LNCaP clone FGC (cell line): ENCODE measurements around the gene TMEM151A.

Source experiments
- DNase-seq: peaks from one replicate; pipeline ENCODE4 v3.0.0-alpha.2; 2011; ENCODE audit warnings: low read depth
- H3K4me3 ChIP-seq: 2 replicates; pipeline ENCODE4 v1.5.1; 2011; ENCODE audit warnings: mild to moderate bottlenecking, low read depth, low read length, control low read depth
- CTCF ChIP-seq: IDR thresholded peaks from 2 replicates; pipeline ENCODE4 v1.5.1; 2012; ENCODE audit warnings: mild to moderate bottlenecking; ENCODE audit not compliant: control insufficient read depth, insufficient read depth; ENCODE audit errors: extremely low read depth

Gene TMEM151A

GRCh38 chr11:66314186-66314501 lies 22.4 kb downstream of the TMEM151A start:
- no peak overlapping the region for H3K4me3 ChIP-seq
- DNase-seq = no peak
- no peak for TF ChIP-seq CTCF

GRCh38 chr11:66314561-66315497 lies 23.1 kb downstream of the TMEM151A start:
- no peak overlapping the region for H3K4me3 ChIP-seq
- TF ChIP-seq CTCF = no peak
- no peak for DNase-seq

GRCh38 chr11:66315498-66315885 lies 23.8 kb downstream of the TMEM151A start:
- no peak overlapping the region for H3K4me3 ChIP-seq
- DNase-seq = no peak

GRCh38 chr11:66315921-66316811 lies 24.5 kb downstream of the TMEM151A start:
- no peak for DNase-seq
- no peak overlapping the region for H3K4me3 ChIP-seq

More at GRCh38 chr11:66315498-66315885, 23.8 kb downstream of the TMEM151A start:
- TF ChIP-seq CTCF = no peak

GRCh38 chr11:66316849-66317251 lies 25.2 kb downstream of the TMEM151A start, which contains the start of gene CD248:
Gene CD248, minus strand, starts transcription at chr11:66317044. Its CDS starts 17 bp downstream, at chr11:66317027.
- no peak within 1 kb of the TSS for H3K4me3 ChIP-seq
- no peak for TF ChIP-seq CTCF
- no peak for DNase-seq

More at GRCh38 chr11:66315921-66316811, 24.5 kb downstream of the TMEM151A start:
- no peak for TF ChIP-seq CTCF

GRCh38 chr11:66317322-66317722 lies 25.6 kb downstream of the TMEM151A start:
- no peak for DNase-seq
- H3K4me3 ChIP-seq = no peak overlapping the region
- TF ChIP-seq CTCF = no peak
